AG04449 (cell line): ENCODE measurements around the gene CEP85L.
"Not testable (repeated sequence)": the region's sequence is repeated elsewhere in the genome, so short reads cannot be mapped to it uniquely, and the experiment has no call there.

Source experiments
- CTCF ChIA-PET: fragments of 350-600 bp; formaldehyde crosslinking; extraction: SDS; loops from one replicate; lab custom pipeline; 2021; ENCODE audit warnings: antibody characterized with exemption; lab: Yijun Ruan, JAX
- POLR2A ChIA-PET: fragments of 400-600, 350-600 bp; formaldehyde crosslinking; extraction: SDS; loops from one replicate; lab custom pipeline; 2020; ENCODE audit warnings: antibody characterized with exemption, inconsistent platforms; lab: Yijun Ruan, JAX
- DNase-seq: peaks from one replicate; pipeline ENCODE4 v3.0.0-alpha.2; 2010; ENCODE audit warnings: low read depth, low spot score
- H3K4me3 ChIP-seq: 2 replicates; pipeline ENCODE4 v1.5.1; 2011; ENCODE audit warnings: low read depth, mild to moderate bottlenecking, control low read depth, low read length
- CTCF ChIP-seq: IDR thresholded peaks from one replicate; pipeline ENCODE4 v1.5.1; 2011; ENCODE audit warnings: mild to moderate bottlenecking, moderate library complexity, low read length, control low read depth, inconsistent platforms; ENCODE audit not compliant: insufficient read depth; ENCODE audit errors: missing control alignments

Gene CEP85L

GRCh38 chr6:118451839-118452238 lies 199.6 kb downstream of the CEP85L start:
- DNase-seq = no peak
- H3K4me3 ChIP-seq = no peak overlapping the region
- no peak for TF ChIP-seq CTCF
- POLR2A ChIA-PET = no interaction called here
- CTCF ChIA-PET = no interaction called here

- no peak overlapping the region for H3K4me3 ChIP-seq
- CTCF ChIA-PET = no interaction called here
- POLR2A ChIA-PET = no interaction called here
- DNase-seq = no peak
- TF ChIP-seq CTCF = no peak
Observed at GRCh38 chr6:118444796-118445195, 206.6 kb downstream of the CEP85L start.

GRCh38 chr6:118436482-118436881 lies 214.9 kb downstream of the CEP85L start:
- DNase-seq = no peak
- ChIA-PET POLR2A (no interaction called here), CTCF (no interaction called here)
- H3K4me3 ChIP-seq = no peak overlapping the region
- no peak for TF ChIP-seq CTCF

GRCh38 chr6:118434147-118434546 lies 217.2 kb downstream of the CEP85L start:
- POLR2A ChIA-PET, DNase-seq, H3K4me3 ChIP-seq, CTCF ChIA-PET: not testable (repeated sequence)

GRCh38 chr6:118421312-118421711 lies 230.1 kb downstream of the CEP85L start:
- H3K4me3 ChIP-seq, CTCF ChIA-PET, DNase-seq, POLR2A ChIA-PET: not testable (repeated sequence)

- CTCF ChIA-PET = no interaction called here
- no peak overlapping the region for H3K4me3 ChIP-seq
- DNase-seq = no peak
- POLR2A ChIA-PET = no interaction called here
- TF ChIP-seq CTCF = no peak
Observed at GRCh38 chr6:118419448-118420394, 231.7 kb downstream of the CEP85L start.
